Brain microvascular endothelial cell (primary cell): ENCODE data around the gene ZNF362.
A peak's percentile ranks its signal among the peaks of the same experiment; 100 is the strongest.

Experiments used
- DNase-seq: peaks from one replicate; pipeline ENCODE4 v3.0.0-alpha.2; 2020
- H3K27ac ChIP-seq: fragments of 250-450 bp; sonication (Bioruptor Pico); 2 replicates; pipeline ENCODE4 v1.5.1; 2020; ENCODE audit warnings: mild to moderate bottlenecking, moderate library complexity
- H3K27me3 ChIP-seq: fragments of 250-450 bp; sonication (Bioruptor Pico); replicated peaks from 2 replicates; pipeline ENCODE4 v1.5.1; 2020; ENCODE audit warnings: mild to moderate bottlenecking
- H3K36me3 ChIP-seq: fragments of 250-450 bp; sonication (Bioruptor Pico); replicated peaks from 2 replicates; pipeline ENCODE4 v1.5.1; 2020; ENCODE audit warnings: mild to moderate bottlenecking
- H3K4me3 ChIP-seq: 2 replicates; pipeline ENCODE4 v1.5.1; 2011; ENCODE audit warnings: low read depth, mild to moderate bottlenecking, control low read depth, low read length, moderate library complexity
- in situ Hi-C: cut with HindIII; loops from 2 replicates; pipeline ENCODE4 v1.10.0; 2017; ENCODE audit warnings: low sequenced_read_pairs, low pct_ligation_motif_present
- TF ChIP-seq, protein P1 (sequence below): IDR thresholded peaks from 2 replicates; pipeline ENCODE4 v1.5.1; 2011; ENCODE audit warnings: low read depth, mild to moderate bottlenecking, moderate library complexity, low read length, control low read depth, inconsistent platforms; ENCODE audit errors: missing control alignments

Gene ZNF362

DNA sequence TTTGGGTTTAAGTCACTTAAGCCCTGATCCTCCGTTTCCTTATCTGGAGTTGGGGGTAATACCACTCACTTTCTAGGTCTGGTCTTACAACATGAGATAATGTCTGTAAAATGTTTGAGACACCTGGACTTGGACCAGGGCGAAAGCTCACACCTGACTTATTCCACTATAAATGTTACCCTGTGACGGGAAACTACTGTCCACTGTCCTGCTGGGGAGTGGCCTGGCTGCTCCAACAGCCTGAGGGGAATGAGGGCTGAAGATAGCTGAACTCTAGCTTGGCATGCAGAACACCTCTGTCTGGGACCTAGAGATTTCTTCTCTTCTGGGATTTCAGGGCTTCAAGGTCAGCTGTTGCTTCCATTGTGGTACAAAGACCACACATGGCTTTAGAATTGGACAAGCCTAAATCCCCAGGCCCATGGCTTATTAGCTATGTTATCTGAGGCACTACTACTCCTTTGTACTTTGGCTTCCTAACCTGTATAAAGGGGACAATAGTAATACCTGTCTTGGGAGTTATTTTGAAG is 74.1 kb downstream of the ZNF362 start:
- Histone ChIP-seq H3K27me3 (no peaks in the 10 kb centered on the region), H3K4me3 (no peak overlapping the region), H3K36me3 (peaks cover 94% of the 10 kb centered on the region), H3K27ac (no peak overlapping the region)
- DNase-seq: no peak
- TF ChIP-seq, protein P1, sequence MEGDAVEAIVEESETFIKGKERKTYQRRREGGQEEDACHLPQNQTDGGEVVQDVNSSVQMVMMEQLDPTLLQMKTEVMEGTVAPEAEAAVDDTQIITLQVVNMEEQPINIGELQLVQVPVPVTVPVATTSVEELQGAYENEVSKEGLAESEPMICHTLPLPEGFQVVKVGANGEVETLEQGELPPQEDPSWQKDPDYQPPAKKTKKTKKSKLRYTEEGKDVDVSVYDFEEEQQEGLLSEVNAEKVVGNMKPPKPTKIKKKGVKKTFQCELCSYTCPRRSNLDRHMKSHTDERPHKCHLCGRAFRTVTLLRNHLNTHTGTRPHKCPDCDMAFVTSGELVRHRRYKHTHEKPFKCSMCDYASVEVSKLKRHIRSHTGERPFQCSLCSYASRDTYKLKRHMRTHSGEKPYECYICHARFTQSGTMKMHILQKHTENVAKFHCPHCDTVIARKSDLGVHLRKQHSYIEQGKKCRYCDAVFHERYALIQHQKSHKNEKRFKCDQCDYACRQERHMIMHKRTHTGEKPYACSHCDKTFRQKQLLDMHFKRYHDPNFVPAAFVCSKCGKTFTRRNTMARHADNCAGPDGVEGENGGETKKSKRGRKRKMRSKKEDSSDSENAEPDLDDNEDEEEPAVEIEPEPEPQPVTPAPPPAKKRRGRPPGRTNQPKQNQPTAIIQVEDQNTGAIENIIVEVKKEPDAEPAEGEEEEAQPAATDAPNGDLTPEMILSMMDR: no peak
- in situ Hi-C loops: no loop called here

DNA sequence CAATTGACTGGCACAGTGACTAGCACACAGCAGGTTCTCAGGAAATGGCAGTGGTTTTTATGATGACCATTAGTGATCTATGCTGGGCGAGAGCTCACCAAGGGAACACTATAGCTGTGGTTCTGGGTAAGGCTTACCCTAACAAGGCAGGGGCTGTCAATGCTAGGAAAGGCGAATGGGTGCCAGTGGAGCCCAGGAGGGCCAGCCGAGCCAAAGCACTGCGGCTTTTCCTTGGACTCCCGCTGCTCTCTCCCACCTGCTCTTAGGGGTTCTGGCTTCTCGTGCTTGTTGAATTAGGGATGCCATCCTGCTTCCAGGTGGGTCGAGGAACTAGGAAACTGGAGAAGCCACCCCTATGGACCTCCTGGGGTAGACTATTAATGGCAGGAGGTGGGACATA is 74.6 kb downstream of the ZNF362 start:
- TF ChIP-seq, protein P1: no peak
- Histone ChIP-seq H3K36me3 (peaks cover 92% of the 10 kb centered on the region), H3K4me3 (no peak overlapping the region), H3K27me3 (no peaks in the 10 kb centered on the region), H3K27ac (no peak overlapping the region)
- no peak for DNase-seq
- in situ Hi-C loops: no loop called here

DNA sequence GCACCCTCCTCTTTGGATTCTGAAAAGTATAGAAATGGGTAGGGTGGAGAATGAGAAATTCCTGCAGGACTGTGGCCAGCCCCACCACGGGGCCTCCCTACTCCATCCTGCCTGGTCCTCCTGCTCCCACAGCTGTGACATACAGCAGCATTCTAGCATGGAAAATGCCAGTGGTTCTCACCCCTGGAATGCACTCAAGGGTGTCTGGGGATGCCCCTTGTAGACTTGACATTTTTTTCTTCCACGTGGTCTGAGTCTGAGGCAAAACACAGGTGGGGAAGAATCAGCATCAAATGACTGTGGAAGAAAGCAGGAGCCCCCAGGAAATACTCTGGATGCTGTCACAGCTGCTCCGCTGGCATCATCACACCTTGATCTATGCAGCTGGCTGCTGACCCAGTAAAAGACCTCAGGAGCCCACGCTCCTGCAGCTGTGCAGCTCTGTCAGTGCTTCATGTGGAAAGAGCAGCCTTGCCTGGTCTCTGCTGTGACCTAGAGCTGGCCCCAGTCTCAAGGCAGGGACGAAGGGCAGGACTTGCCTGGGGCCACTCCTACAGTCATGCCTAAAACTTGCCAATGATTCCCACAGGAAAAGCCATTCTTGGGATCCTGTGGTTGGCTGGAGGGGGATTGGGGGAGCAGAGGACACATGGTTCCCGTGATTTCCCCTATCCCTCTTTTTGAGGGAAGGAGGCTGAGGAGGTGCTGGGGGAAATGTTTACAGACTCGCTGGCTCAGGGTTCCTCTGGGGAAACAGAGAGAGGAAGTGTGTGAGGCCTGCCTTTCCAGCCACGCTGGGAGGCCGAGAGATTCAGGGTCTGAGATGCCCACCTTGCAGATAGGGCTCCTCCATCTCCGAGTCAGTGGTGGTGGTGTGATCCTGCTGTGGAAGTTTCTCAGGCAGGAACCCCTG is 75.4 kb downstream of the ZNF362 start:
- Histone ChIP-seq H3K36me3 (peaks cover 84% of the 10 kb centered on the region), H3K4me3 (no peak overlapping the region), H3K27me3 (no peaks in the 10 kb centered on the region), H3K27ac (peak overlapping the region; percentile 36)
- no peak for DNase-seq
- TF ChIP-seq, protein P1: no peak
- in situ Hi-C loops: no loop called here

DNA sequence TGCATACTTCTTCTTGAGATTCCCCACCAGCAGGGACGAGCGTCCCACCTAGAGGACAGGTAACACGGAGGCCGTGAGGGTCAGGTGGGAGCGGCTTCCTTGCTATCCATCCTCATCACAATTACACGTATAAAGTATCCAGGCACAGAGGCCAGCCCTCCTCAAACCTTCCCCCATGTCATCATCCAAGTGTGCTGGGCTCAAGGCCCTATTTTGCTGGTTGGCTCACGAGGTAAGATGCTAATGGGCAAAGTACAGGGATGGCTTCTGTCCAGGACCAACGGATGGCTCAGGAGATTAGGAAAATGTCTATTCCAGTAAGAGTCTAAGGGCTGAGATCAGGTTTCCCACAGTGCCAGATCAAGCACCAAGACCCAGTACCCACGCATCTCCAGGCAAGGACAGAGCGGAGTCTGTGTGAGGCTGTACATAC is 76.1 kb downstream of the ZNF362 start:
- no peaks in the 10 kb centered on the region for H3K27me3 ChIP-seq
- H3K36me3 ChIP-seq: peaks cover 77% of the 10 kb centered on the region
- no peak for DNase-seq
- peak overlapping the region; percentile 36 for H3K27ac ChIP-seq
- TF ChIP-seq, protein P1: no peak
- in situ Hi-C loops: no loop called here
- H3K4me3 ChIP-seq: no peak overlapping the region

DNA sequence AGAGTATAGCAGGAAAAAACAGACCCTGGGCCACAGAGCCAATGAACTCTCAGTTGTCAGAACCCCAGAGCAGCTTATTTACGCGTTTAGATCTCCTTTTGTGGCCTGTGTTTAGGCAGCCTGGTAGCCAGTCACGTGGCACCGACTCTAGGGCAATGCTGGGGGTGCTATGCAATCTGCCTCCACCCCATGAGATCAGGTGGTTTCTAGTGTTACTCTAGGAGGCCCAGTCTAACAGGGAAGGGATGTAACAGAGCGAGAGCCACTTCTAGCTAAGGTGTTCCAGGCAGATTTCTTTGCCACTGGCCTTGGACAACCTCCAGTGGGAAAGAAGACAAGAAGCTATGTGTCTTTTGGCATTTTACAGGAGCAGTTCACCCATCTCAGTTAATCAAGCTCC is 76.6 kb downstream of the ZNF362 start:
- H3K36me3 ChIP-seq: peaks cover 73% of the 10 kb centered on the region
- peak overlapping the region; percentile 36 for H3K27ac ChIP-seq
- no peaks in the 10 kb centered on the region for H3K27me3 ChIP-seq
- TF ChIP-seq, protein P1: no peak
- in situ Hi-C loops: no loop called here
- DNase-seq: no peak
- no peak overlapping the region for H3K4me3 ChIP-seq
